ENCODE results near the gene TMEM132C.

TMEM132C gene

GRCh38 chr12:128425666-128426331 lies 158.8 kb downstream of the TMEM132C start:
- Histone ChIP-seq H3K9me3 (ENCODE audit: control insufficient read depth, insufficient read depth, low read length) (no peaks in the 10 kb centered on the region), H3K4me3 (ENCODE audit: low read depth, low read length) (no peak overlapping the region), H3K36me3 (ENCODE audit: control insufficient read depth, insufficient read depth, low read length) (no peaks in the 10 kb centered on the region), H3K4me1 (ENCODE audit: control insufficient read depth, insufficient read depth, low read length) (no peaks in the 10 kb centered on the region), H3K9ac (ENCODE audit: low read depth, low read length) (no peak overlapping the region), H3K27me3 (ENCODE audit: control insufficient read depth, insufficient read depth, low read length) (no peaks in the 10 kb centered on the region)

GRCh38 chr12:128426511-128426910 lies 159.5 kb downstream of the TMEM132C start:
- Histone ChIP-seq H3K4me1 (ENCODE audit: control insufficient read depth, insufficient read depth, low read length) (no peaks in the 10 kb centered on the region), H3K9me3 (ENCODE audit: control insufficient read depth, insufficient read depth, low read length) (no peaks in the 10 kb centered on the region), H3K9ac (ENCODE audit: low read depth, low read length) (no peak overlapping the region), H3K36me3 (ENCODE audit: control insufficient read depth, insufficient read depth, low read length) (no peaks in the 10 kb centered on the region), H3K27me3 (ENCODE audit: control insufficient read depth, insufficient read depth, low read length) (no peaks in the 10 kb centered on the region), H3K4me3 (ENCODE audit: low read depth, low read length) (no peak overlapping the region)

DNA sequence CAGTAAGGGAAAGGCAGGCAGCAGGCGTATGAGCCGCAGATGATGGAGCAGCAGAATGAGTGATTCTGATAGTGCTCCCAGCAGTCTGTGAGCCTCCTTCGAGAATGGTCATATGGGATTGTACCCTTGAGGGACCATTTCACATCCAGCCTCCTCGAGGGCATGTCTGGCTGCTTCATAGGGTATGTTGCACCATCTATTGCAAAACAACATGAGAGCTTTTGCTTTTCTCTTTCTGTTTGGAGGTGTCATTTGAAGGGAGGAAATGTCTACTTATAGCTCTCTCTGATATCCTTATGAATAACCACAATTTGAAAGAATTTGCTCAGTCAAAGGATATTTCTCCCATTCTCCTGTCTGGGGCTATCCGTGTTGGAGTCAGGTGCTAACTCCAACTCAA lies 172.8 kb downstream of the TMEM132C start:
- no peak overlapping the region for H3K9ac ChIP-seq (ENCODE audit: low read depth, low read length)
- H3K27me3 ChIP-seq (ENCODE audit: control insufficient read depth, insufficient read depth, low read length), result no peaks in the 10 kb centered on the region
- no peaks in the 10 kb centered on the region for H3K36me3 ChIP-seq (ENCODE audit: control insufficient read depth, insufficient read depth, low read length)
- no peak overlapping the region for H3K4me3 ChIP-seq (ENCODE audit: low read depth, low read length)
- no peaks in the 10 kb centered on the region for H3K4me1 ChIP-seq (ENCODE audit: control insufficient read depth, insufficient read depth, low read length)
- H3K9me3 ChIP-seq (ENCODE audit: control insufficient read depth, insufficient read depth, low read length), result no peaks in the 10 kb centered on the region

- H3K9ac ChIP-seq (ENCODE audit: low read depth, low read length), result no peak overlapping the region
- H3K27me3 ChIP-seq (ENCODE audit: control insufficient read depth, insufficient read depth, low read length), result no peaks in the 10 kb centered on the region
- no peaks in the 10 kb centered on the region for H3K4me1 ChIP-seq (ENCODE audit: control insufficient read depth, insufficient read depth, low read length)
- H3K9me3 ChIP-seq (ENCODE audit: control insufficient read depth, insufficient read depth, low read length), result no peaks in the 10 kb centered on the region
- no peaks in the 10 kb centered on the region for H3K36me3 ChIP-seq (ENCODE audit: control insufficient read depth, insufficient read depth, low read length)
- H3K4me3 ChIP-seq (ENCODE audit: low read depth, low read length), result no peak overlapping the region
Measured at GRCh38 chr12:128442096-128442495, 175.1 kb downstream of the TMEM132C start.

GRCh38 chr12:128444598-128444997 lies 177.6 kb downstream of the TMEM132C start:
- Histone ChIP-seq H3K4me1 (ENCODE audit: control insufficient read depth, insufficient read depth, low read length) (no peaks in the 10 kb centered on the region), H3K4me3 (ENCODE audit: low read depth, low read length) (no peak overlapping the region), H3K27me3 (ENCODE audit: control insufficient read depth, insufficient read depth, low read length) (no peaks in the 10 kb centered on the region), H3K36me3 (ENCODE audit: control insufficient read depth, insufficient read depth, low read length) (no peaks in the 10 kb centered on the region), H3K9me3 (ENCODE audit: control insufficient read depth, insufficient read depth, low read length) (no peaks in the 10 kb centered on the region), H3K9ac (ENCODE audit: low read depth, low read length) (no peak overlapping the region)

DNA sequence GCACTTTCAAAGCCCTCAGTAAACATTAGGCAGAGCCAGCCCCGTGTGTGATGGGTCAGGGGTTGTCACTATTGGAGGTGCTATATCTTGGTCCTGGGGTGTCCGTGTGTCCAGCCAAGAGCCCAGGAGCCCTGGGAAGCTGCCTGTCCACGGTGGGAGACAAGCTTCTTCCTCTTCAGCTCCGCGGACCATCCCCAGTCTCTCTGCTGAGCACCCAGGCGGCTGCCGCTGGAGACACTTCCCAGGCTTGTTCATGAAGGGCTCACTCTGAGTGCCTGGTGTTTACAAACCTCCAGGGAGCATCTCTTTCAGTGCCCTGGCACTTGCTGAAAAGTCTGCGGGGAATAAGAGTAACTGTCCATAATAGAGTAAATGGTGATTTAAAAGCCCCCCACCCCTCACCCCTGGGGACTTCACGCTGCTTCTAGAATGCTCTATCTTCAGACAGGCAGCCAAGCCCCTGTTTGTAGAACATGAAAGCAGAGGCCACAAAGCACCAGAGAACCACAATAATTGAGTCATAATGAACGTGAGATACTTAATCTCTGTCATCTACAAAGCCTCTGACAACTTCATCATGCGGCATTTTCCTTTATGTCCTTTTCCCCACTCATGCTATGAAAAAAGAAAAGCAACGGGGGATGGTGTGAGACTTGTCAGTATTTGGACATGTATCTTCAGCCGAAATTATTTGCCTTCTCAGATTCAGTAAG lies 178.6 kb downstream of the TMEM132C start:
- Histone ChIP-seq H3K4me3 (ENCODE audit: low read depth, low read length) (no peak overlapping the region), H3K4me1 (ENCODE audit: control insufficient read depth, insufficient read depth, low read length) (no peaks in the 10 kb centered on the region), H3K9me3 (ENCODE audit: control insufficient read depth, insufficient read depth, low read length) (no peaks in the 10 kb centered on the region), H3K9ac (ENCODE audit: low read depth, low read length) (no peak overlapping the region), H3K27me3 (ENCODE audit: control insufficient read depth, insufficient read depth, low read length) (no peaks in the 10 kb centered on the region), H3K36me3 (ENCODE audit: control insufficient read depth, insufficient read depth, low read length) (no peaks in the 10 kb centered on the region)

GRCh38 chr12:128449146-128449894 lies 182.3 kb downstream of the TMEM132C start:
- H3K9ac ChIP-seq (ENCODE audit: low read depth, low read length), result no peak overlapping the region
- no peaks in the 10 kb centered on the region for H3K4me1 ChIP-seq (ENCODE audit: control insufficient read depth, insufficient read depth, low read length)
- H3K9me3 ChIP-seq (ENCODE audit: control insufficient read depth, insufficient read depth, low read length), result no peaks in the 10 kb centered on the region
- no peaks in the 10 kb centered on the region for H3K36me3 ChIP-seq (ENCODE audit: control insufficient read depth, insufficient read depth, low read length)
- no peak overlapping the region for H3K4me3 ChIP-seq (ENCODE audit: low read depth, low read length)
- H3K27me3 ChIP-seq (ENCODE audit: control insufficient read depth, insufficient read depth, low read length), result no peaks in the 10 kb centered on the region

DNA sequence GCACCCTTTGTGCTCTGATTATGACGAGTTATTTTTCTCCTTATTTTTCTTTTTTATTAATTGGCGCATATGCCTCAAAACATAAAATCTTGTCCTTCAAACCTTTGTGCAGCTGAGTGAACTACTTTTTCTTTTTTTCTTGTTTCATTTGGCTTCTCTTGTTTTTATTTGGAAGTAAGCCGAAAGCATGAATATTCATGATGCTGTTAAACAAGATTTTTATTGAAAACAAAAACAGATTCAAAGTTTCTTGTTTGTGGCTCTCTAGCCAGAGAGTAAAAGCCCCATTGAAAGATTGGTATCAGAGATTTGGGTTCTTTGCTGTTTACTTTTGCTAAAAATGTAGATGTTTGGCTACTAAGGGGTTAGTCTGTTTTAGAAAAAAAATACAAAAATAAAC lies 183.8 kb downstream of the TMEM132C start:
- H3K4me3 ChIP-seq (ENCODE audit: low read depth, low read length), result no peak overlapping the region
- H3K9me3 ChIP-seq (ENCODE audit: control insufficient read depth, insufficient read depth, low read length), result no peaks in the 10 kb centered on the region
- H3K36me3 ChIP-seq (ENCODE audit: control insufficient read depth, insufficient read depth, low read length), result no peaks in the 10 kb centered on the region
- H3K9ac ChIP-seq (ENCODE audit: low read depth, low read length), result no peak overlapping the region
- no peaks in the 10 kb centered on the region for H3K27me3 ChIP-seq (ENCODE audit: control insufficient read depth, insufficient read depth, low read length)
- H3K4me1 ChIP-seq (ENCODE audit: control insufficient read depth, insufficient read depth, low read length), result no peaks in the 10 kb centered on the region

DNA sequence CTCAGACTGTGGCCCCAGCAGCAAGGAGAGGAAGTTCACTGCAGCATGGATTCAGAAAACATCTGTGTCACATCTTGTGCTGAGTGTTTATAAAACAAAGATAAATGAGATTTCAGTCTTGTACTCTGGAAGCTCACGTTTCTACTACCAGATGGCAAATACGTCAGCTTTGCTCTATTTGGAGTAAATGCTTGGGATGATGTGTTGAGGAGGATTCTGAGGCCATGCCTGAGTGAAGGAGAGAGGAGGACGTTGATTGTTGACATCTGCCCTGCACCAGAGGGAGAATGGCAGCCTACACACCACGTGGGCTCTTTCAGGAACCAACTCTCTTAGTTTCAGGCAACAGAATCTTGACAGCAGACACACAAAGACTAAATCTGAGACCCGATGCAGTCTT lies 188.9 kb downstream of the TMEM132C start:
- no peak overlapping the region for H3K4me3 ChIP-seq (ENCODE audit: low read depth, low read length)
- no peaks in the 10 kb centered on the region for H3K27me3 ChIP-seq (ENCODE audit: control insufficient read depth, insufficient read depth, low read length)
- H3K4me1 ChIP-seq (ENCODE audit: control insufficient read depth, insufficient read depth, low read length), result peaks cover 5% of the 10 kb centered on the region
- H3K9me3 ChIP-seq (ENCODE audit: control insufficient read depth, insufficient read depth, low read length), result no peaks in the 10 kb centered on the region
- no peak overlapping the region for H3K9ac ChIP-seq (ENCODE audit: low read depth, low read length)
- H3K36me3 ChIP-seq (ENCODE audit: control insufficient read depth, insufficient read depth, low read length), result no peaks in the 10 kb centered on the region

- H3K36me3 ChIP-seq (ENCODE audit: control insufficient read depth, insufficient read depth, low read length), result no peaks in the 10 kb centered on the region
- H3K4me1 ChIP-seq (ENCODE audit: control insufficient read depth, insufficient read depth, low read length), result peaks cover 5% of the 10 kb centered on the region
Measured at GRCh38 chr12:128456922-128457321, 190.0 kb downstream of the TMEM132C start.

DNA sequence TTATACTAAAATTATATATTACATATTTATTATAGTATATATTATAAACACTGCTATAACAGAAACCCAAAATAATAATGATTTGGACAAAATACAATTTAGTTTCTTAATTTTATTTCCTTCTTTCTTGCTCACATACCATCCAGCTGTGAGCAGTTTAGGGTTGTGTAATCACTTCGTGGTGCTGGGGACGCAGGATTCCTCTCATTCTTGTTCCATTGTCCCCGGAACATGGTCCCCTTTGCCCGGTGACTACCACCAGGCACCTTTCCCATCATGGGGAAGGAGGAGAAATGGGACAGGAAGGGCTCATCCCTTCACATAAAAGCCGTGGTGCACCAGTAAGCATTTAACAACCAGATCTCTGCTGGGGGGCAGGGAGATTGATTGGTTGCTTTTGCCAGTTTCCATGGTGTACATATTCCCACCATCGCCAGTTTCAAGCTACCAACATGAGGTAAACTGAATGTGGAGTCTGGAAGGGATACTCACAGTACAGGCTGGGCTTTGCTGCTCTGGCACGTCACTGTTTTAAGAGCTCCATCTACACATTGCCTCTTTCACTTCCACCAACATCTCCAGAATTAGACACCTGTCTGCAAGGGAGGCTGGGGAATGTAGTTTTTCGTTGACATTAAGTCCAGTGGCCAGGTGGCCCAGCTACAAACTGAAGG lies 191.5 kb downstream of the TMEM132C start:
- Histone ChIP-seq H3K36me3 (ENCODE audit: control insufficient read depth, insufficient read depth, low read length) (no peaks in the 10 kb centered on the region), H3K27me3 (ENCODE audit: control insufficient read depth, insufficient read depth, low read length) (no peaks in the 10 kb centered on the region), H3K9me3 (ENCODE audit: control insufficient read depth, insufficient read depth, low read length) (no peaks in the 10 kb centered on the region), H3K9ac (ENCODE audit: low read depth, low read length) (no peak overlapping the region), H3K4me3 (ENCODE audit: low read depth, low read length) (peak overlapping the region; percentile 26), H3K4me1 (ENCODE audit: control insufficient read depth, insufficient read depth, low read length) (peaks cover 5% of the 10 kb centered on the region)

More at GRCh38 chr12:128456922-128457321, 190.0 kb downstream of the TMEM132C start:
- Histone ChIP-seq H3K4me3 (ENCODE audit: low read depth, low read length) (no peak overlapping the region), H3K27me3 (ENCODE audit: control insufficient read depth, insufficient read depth, low read length) (no peaks in the 10 kb centered on the region), H3K9ac (ENCODE audit: low read depth, low read length) (no peak overlapping the region), H3K9me3 (ENCODE audit: control insufficient read depth, insufficient read depth, low read length) (no peaks in the 10 kb centered on the region)
